ENCODE data around the gene COL10A1.
A peak's percentile ranks its signal among the peaks of the same experiment; 100 is the strongest.
"Not testable (repeated sequence)": the region's sequence is repeated elsewhere in the genome, so short reads cannot be mapped to it uniquely, and the experiment has no call there.

The COL10A1 gene

DNA sequence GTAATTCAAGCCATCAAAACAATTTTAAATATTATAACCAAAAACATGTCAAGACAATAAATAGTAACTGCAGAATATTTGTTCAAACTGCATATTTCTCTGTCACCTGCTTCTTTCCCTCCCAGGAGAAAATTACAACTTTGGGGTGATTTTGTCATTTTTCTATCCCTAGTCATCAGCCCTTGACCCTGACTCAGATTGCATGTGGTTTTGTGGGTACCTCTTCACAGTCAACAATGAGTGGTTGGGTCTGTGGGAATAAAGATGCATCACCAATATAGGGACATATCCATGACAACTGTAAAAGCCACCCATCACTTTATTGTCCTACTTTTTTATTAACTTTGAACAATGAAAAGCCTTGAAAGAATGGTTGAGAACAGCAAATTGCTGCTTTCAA, 7.3 kb downstream of the COL10A1 start:
- DNase-seq, result no peak

DNA sequence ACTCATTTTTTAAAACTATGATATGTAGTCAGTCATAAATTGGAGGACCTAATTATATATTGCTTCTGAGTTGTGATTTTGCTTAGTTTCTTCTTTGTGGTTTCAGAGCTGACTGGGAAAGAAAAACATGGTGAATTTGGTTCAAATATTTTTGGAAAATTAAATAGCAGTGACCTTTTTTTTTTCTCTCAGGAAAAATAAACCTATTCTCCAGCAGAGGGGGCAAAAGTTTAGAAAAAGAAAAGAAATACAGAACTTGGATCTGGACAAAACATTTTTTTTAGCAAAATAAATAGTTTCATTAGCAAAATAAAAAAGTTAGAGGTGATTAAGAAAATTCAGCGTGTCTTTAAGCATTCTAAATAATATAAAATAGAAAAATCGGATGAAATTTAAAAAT, 10.2 kb downstream of the COL10A1 start:
- DNase-seq, result no peak

DNA sequence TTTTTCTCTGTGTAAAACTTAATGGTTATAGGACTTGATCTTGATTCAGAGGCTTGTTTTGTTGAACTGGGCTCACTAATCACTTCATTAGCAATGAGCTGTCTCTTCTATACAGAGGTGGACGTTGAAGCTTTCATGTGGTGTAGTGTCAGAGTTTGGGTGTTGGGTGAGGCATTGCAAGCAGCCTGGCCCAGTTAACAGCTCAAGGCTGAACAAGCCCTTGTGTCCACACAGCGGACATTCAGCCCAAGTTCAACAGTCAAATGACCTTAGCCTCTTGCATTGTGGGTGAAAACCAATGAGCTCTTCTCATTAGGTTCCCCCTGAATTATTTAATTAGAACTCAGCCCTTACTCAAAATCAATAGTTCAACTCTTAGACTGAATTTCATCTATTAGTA, 12.5 kb downstream of the COL10A1 start:
- no peak for DNase-seq

DNA sequence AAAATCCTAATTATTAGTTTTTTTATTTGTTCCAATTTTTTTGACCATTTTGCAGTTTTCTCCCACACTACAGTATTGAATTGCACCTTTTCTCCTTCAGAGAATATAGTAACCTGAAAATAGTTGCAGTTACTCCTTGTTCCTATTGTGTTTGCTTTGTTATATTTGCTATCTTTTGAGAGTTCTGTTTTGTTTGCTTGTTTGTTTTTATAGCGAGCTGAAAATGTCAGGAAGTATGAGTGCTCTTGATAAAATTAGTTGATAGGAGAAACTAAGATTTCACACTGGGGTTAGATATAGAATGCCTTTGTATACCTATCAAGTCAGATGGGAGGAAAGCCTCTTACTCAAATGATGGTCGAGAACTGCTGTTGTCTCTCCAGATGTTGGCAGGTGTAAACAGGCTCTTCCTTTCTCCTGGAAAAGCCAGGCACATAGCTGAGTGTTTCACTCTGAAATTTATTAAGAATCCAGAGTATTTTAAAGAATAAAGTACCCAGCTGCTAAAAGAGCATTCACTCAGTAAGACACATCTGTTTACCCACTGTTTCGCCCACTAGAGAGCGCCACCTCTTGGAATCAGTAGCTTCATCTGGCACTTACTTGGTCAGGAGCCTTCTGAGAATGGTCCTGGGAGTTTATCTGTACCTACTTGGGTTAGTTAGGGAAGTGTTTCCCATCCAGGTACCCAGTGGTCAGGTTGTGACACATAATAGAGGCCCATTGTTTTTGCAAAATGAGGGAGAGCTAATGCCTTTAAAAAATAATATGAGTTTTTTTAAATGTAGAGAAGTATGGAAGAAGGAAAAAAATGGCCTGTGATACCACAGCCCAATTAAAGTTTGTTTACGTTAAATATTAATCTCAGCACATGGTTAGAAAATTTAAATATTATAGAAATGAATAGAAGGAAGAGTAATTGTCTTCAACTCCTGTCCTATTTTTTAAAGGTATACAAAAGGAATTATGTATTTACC, 14.1 kb downstream of the COL10A1 start:
- DNase-seq, result peak; percentile 34

DNA sequence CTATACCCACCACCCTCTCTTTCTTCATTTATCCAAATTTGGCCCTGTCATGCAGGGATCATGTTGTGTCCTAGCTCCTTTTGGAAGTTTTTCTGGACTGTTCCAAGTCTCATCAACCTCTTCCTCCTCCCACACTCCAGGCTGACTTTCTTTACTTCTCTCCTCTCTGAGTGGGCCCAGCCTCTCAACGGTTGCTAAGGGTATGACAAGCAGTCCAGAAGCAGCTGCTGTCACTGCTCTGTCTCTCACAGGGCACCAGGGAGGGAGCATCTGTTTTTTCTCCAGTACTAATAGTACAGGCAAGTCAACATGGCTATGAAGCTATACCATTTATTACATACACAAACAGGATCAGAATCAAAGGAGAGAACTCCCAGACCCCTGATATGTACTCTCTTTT, 17.1 kb downstream of the COL10A1 start:
- DNase-seq, result no peak

DNA sequence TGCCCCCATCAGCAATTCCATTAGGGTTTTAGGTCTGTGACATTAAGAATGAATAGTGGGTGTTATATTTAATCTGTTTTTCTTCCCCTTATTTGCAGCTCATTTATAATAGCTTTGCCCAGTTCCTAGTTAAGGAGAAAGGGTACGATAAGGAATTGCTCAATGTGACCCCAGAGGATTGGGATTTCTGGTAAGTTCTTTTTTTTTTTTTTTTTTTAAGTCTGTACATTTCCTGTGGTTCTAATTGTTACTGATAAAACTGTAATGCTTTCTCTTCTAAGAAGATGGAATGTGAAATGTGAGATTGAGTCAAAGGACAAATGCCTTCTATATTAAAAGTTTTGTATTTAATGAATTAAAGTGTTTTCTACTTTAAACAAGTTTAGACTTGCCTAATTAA, 19.8 kb downstream of the COL10A1 start:
- DNase-seq, result no peak

DNA sequence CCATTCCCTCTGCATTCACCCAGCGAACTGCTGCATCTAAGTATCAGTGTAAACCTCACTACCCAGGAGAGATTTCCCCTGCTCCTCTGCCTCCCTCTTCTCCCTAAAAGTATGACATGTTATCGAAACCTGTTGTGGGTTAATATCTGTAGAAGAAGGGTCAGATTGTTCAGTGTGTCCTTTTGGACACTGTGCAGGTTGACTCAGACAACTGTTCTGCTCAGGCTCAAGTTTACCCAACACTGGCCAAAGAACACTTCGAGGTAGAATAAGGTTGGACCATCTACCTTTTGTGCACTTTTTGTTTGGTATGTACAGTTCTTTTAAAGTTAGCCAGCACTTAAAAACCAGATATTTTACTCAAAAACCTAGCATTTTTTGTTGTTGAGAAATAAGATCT, 20.7 kb downstream of the COL10A1 start:
- no peak for DNase-seq

DNA sequence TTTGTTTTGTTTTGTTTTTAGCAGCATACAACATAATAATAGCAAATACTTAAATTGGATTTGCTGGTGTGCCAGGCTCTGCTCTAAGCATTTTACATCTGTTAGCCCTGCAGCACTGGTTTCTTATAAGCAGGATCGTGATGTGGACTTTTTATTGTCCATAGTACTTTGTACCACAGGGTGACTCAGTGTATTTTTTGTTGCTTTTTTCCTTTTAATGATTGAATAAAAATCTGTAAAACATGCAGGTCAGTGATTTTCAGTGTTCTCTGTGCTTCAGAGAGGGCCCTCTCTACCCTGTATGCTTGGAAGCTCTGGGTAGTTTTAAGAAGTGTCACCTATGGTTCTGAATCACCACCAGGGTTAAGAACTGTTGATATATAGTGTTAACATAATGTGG, 21.3 kb downstream of the COL10A1 start:
- DNase-seq, result no peak

DNA sequence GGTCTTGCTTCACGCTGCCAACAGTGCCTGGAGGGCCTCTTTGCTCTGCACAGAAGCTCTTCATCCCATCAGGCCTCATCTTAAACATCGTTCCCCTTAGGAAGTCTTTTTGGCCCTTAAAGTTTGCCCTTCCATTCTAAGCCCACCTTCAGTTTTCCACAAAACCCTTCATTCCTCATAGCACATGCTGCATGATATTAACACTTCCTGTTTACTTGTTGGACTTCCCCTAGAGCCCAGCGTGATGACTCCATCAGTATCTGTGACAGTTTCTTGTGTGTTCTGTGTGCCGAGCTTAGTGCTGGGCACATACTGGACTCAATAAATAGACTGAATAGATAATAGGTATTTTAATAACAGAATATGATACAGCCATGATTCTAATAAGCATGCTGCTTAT, 23.1 kb downstream of the COL10A1 start:
- peak; percentile 42 for DNase-seq

DNA sequence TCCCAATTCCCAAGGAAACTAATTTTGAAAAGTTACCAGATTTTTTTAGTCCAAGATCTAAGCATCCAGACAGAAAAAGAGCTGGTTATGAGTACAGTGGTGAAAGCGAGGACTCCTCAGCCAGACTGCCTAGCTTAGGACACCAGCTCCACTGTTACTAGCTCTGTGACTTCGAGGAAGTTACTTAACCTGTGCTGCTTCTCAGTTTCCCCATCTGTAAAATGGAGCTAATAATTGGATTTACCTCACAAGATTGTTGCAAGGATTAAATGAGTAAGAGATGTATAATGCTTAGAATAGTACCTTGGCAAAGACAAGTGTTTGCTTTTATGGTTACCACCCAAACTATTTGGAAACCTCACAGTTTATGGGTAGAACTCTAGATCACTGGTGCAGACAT, 24.1 kb downstream of the COL10A1 start:
- no peak for DNase-seq

DNA sequence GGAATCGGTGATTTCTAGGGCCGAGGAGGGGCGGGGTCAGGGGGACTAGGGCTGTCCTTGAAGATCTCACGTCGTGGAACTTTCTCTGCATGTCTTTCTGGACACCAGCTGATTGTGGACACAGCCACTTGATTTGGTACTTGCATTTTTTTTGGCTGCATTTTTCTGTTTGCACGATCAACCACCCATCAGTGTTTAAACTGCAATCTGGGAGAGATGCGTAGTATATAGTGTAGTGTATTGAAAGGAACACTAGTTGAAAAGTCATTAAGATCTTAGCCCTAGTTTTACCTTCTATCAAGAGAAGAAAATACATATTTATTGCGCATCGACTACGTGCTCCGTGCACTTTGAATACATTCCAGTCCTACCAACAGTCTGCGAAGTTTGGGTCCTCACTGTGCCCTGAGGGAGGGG, 24.6 kb downstream of the COL10A1 start:
- no peak for DNase-seq

DNA sequence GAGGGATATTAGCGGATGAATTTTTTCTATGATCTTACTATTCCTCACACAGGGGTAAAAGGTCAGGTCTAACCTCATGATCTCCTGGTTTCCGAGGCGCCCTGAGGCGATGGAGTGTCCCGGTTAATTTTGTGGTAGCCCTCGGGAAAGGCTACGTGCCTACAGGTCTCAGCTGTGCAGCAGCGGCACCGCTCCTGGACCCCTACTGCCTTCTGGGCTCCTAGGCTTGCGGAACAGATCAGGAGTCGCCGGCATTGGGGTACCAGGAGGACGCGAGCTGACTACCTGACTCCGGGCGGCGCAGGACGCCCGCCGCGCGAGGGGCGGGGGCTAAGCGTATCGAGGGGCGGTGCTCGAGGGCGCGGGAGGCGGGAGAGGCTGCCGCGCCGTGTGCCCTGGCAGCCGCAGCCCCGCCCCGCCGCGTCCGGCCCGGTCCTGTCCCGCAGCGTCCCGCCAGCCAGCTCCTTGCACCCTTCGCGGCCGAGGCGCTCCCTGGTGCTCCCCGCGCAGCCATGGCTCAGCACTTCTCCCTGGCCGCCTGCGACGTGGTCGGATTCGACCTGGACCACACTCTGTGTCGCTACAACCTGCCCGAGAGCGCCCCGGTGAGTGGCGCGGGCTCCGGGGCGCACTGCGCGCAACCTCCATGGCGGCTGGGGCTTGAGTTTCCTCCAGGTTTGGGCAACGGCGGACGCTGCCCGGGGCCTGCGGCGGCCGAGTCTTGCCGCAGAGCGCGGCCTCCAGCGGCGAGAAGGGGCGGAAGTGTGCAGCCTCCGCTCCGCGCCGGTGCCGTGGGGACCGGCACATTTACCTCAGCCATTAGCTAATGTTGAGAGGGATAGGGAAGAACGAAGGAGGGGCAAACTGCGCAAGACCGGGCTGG, 25.3 kb downstream of the COL10A1 start, which contains the start of gene NT5DC1:
Gene NT5DC1, plus strand, starts transcription at position 435 of the 883 bp plus-strand sequence. Its CDS starts 78 bp downstream, at position 513.
- peak; percentile 78 for DNase-seq

DNA sequence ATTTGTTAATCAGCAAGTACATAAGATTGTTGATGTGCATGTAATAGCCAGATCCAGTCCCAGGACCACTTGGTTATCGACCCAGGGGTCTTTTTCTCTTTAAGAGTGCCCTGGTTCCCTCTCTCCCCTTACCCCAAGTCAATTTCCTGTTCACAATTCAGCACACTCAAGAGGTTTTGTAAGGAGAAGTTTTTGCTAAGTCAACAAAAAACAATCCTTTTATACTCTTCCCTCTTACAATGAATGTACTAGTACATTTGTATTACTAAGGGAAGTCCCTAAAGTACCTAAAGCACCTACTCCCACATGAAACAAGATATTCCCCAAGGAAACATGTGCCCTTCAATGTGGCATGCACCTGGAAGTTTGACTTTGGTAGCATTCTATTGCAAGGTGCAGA, 26.9 kb downstream of the COL10A1 start:
- DNase-seq, result no peak

DNA sequence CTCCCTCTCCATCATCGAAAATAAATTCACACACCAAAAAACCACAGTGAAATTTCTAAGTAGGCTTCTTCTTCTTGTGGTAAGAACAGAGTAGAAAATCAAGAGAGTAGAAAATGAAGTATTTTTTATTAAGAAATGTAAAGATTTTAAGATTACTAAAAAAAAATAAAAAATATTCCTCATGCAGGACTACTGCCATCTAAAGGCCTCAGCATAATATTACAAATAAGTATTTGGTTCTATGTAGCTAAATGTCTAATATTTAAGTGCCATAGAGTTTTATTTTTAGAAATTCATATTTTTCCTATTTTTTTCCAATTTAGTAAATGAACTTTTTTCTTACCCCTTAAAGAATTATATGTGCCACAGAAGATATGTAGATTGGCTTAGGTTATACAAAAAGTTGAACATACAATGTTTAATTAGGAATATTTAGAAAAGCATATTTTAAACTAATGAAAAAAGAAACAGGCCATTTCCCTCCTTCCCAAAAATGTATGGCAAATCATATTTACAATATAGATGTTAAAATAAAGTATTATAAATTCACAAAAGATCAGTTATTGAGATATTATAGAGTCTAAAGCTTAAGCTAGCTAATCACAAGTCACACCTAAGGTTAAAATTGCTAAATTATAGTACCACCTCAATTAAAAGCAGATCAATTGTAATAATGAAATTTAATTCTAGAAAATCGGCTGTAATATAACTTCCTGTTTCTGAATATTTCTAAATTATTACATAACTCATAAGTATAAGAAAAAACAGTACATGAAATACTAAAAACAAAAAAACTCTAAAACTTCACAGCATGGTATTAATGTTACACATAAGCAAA, 28.7 kb downstream of the COL10A1 start:
- peak; percentile 31 for DNase-seq

DNA sequence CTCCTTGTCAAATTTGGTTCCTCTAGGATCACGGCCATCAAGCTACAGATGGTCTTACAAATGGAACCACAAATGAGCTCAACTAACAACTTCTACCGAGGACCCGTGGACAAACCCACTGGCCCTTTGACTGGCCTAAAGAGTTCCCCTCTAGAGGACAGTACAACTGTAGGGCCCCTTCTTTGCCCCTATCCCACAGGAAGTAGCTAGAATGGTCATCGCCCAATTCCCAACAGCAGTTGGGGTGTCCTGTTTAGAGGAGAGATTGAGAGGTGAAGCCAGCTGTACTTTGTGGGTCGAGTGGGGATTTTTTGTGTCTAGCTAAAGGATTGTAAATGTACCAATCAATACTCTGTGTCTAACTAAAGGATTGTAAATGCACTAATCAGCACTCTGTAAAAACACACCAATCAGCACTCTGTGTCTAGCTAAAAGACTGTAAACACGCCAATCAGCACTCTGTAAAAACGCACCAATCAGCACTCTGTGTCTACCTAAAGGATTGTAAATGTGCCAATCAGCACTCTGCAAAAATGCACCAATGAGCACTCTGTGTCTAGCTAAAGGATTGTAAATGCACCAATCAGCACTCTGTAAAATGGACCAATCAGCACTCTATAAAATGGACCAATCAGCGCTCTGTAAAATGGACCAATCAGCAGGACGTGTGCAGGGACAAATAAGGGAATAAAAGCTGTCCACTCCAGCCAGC, 29.7 kb downstream of the COL10A1 start:
- DNase-seq, result not testable (repeated sequence)

DNA sequence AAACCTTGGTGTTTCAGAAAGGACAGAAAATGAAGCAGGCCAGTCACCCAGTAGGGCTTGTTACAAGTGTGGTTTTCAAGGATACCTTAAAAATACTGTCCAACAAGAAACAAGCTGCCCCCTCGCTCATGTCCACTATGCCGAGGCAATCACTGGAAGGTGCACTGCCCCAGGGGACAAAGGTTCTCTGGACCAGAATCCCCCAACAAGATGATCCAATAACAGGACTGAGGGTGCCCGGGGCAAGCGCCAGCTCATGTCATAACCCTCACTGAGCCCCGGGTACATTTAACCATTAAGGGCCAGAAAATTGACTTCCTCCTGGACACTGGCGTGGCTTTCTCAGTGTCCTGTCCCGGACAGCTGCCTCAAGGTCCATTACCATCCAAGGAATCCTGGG, 31.9 kb downstream of the COL10A1 start:
- DNase-seq, result no peak

DNA sequence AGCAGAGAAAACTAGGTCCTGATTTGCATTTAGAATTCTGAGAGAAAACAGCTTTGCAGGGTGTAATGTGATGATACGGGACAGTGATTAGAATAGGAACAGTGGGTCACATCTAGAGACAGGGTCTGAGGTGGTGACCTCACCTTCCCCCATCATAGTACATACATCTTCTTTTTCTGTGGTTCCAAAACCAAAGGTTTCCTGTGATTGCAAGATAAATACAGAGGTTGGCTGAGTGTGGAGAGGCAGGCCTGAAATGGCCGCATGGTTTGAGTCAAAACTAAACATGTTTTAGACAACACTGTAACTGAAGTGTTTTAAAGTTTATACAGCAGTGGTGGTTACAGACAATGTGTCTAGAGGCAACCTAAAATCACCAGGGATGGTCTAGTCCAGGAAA, 35.7 kb downstream of the COL10A1 start:
- no peak for DNase-seq

DNA sequence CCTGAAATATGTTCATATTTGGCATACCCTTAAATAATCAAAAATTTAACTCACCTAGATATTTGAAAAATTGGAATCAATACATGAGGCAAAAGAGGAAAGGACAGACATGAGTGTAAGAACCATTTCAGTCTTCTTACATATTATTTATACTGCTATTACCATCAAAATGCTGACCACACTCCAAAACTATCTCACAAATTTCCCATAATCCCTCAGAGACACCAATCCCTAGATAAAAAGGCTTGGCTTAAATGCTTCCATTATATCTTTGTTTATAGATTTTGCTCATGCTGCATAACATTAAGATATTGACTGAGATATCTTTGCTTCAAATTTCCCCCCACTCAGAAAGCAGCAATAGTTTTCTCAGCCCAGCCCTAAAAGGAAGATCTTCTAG, 37.0 kb downstream of the COL10A1 start:
- DNase-seq, result no peak

DNA sequence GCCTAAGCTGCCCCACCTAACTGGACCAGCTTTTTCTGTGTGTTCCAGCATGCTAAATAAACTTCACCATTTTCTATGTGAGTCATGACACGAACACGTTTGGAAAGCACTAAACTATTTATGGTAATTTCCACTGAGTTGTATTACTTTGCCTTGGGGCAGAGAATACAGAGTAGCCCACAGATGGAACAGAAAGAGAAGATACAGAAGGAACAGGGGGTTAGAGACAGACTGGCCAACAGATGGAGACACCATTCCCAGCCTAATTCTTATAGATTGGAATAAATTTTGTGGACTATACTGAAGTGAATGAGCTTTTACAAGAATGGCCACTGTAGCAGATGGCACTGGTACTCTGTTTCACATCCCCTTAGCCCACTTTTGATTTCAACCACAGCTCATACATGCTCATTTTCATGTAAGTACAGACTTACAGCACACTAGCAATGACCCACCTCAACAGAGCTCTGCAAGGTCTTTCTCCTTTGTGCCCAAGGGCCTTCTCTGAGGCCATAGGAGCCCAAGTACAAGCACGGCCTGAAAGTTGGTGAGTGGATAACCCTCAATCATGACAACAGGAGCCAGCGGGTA, 38.4 kb downstream of the COL10A1 start:
- no peak for DNase-seq

DNA sequence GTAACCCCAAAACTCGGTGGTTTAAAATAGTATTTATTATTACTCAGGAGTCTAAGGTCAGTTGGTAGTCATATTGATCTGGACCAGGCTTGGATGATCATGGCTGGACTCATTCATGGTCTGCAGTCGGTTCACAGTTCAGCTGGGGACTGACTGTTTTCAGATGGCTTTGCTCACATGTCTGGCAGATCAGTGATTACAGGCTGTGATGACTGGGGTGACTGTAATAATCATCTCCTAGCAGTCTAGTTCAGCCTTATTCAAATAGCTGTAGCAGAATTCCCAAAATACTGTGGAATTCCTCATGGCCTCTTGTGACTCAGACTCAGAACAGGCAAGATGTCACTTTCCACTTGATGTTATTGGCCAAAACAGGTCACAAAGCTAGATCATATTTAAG, 41.6 kb downstream of the COL10A1 start:
- no peak for DNase-seq

DNA sequence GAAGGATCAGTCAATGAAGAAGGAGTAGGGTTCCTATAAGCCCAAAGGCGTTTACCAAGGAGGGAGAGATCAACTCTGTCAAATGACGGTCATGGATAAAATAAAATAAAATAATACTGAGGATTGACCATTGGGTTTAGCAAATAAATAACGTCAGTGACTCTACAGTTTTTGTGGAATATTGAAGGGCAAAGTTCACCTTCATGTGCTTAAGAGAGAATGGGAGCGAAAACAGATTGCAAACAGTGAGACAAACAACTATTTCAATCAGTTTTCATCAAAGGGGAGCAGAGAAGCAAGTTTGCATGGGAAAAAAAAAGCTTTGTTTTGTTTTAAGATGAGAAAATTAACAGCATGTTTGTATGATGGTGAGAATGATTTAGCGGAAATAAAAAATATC, 42.9 kb downstream of the COL10A1 start:
- DNase-seq, result no peak

DNA sequence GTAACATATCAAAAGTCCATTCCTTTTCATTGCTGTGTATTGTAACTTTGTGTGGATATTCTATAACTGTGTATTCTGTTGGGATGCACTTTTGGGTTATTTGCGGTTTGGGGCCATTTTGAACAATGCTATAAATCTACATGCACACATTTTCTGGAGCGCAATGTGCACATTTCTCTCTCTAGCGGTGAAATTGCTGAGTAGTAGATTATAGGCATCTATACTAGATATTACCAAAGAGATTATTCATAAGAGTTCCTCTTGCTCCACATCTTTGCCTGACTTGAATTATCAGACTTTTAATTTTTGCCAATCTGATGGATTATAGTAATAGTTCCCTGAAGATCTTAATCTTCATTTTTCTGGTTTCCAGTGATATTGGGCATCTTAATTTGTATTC, 47.0 kb downstream of the COL10A1 start:
- DNase-seq, result no peak
